ENCODE data around the gene ASL.
A peak's percentile ranks its signal among the peaks of the same experiment; 100 is the strongest.
"Not testable (repeated sequence)": the region's sequence is repeated elsewhere in the genome, so short reads cannot be mapped to it uniquely, and the experiment has no call there.

ASL gene

GRCh38 chr7:66075590-66076461 lies at the start of gene ASL:
ASL (plus strand) TSS chr7:66075819; CDS start chr7:66076082, 263 bp downstream.
- DNase-seq: peak; percentile 86

- DNase-seq: not testable (repeated sequence)
These were observed 47.3 kb upstream of the ASL start for GRCh38 chr7:66028342-66028741.

- DNase-seq: no peak
These were observed 41.9 kb upstream of the ASL start for GRCh38 chr7:66033471-66034385.

- DNase-seq: not testable (repeated sequence)
These were observed 41.1 kb upstream of the ASL start for GRCh38 chr7:66034436-66035010.

GRCh38 chr7:66036382-66036781 lies 39.2 kb upstream of the ASL start:
- DNase-seq: no peak

GRCh38 chr7:66036788-66037187 lies 38.8 kb upstream of the ASL start:
- DNase-seq: no peak

GRCh38 chr7:66039094-66039670 lies 36.4 kb upstream of the ASL start:
- DNase-seq: no peak

GRCh38 chr7:66043681-66044497 lies 31.7 kb upstream of the ASL start:
- no peak for DNase-seq

- not testable (repeated sequence) for DNase-seq
These were observed 31.1 kb upstream of the ASL start for GRCh38 chr7:66044498-66044854.

GRCh38 chr7:66047426-66047825 lies 28.2 kb upstream of the ASL start:
- no peak for DNase-seq

GRCh38 chr7:66049886-66050285 lies 25.7 kb upstream of the ASL start:
- not testable (repeated sequence) for DNase-seq

GRCh38 chr7:66050337-66050957 lies 25.2 kb upstream of the ASL start:
- no peak for DNase-seq

GRCh38 chr7:66050990-66051448 lies 24.6 kb upstream of the ASL start:
- DNase-seq: peak; percentile 1

- no peak for DNase-seq
These were observed 23.2 kb upstream of the ASL start for GRCh38 chr7:66052447-66052846.

- no peak for DNase-seq
These were observed 21.6 kb upstream of the ASL start for GRCh38 chr7:66054063-66054462.

GRCh38 chr7:66055321-66055956 lies 20.2 kb upstream of the ASL start:
- no peak for DNase-seq

- no peak for DNase-seq
These were observed 14.8 kb upstream of the ASL start for GRCh38 chr7:66060796-66061195.

GRCh38 chr7:66069732-66070131 lies 5.9 kb upstream of the ASL start:
- DNase-seq: no peak

- no peak for DNase-seq
These were observed 5.4 kb upstream of the ASL start for GRCh38 chr7:66070222-66070621.

GRCh38 chr7:66072208-66072607 lies 3.4 kb upstream of the ASL start:
- not testable (repeated sequence) for DNase-seq
